Measurements from ENCODE around the gene PRR4. TPM values are rescaled to one million over a fixed set of nuclear protein-coding genes. Genes with fewer than 3 reads are reported as not detected.

Gene PRR4
- total RNA-seq (2022): 6.8 and 8.4 TPM in 2 replicates
- Bru-seq, nascent RNA: percentile 62 among the genes with signal in this experiment
- BruChase-seq, experiment 1, labeled RNA remaining after a 2-hour chase: percentile 80 among the genes with signal in this experiment
- percentile 63 among the genes with signal in this experiment for BruChase-seq, experiment 2, labeled RNA remaining after a 6-hour chase
- long read RNA-seq, partial matches to known transcripts: 1 of 1 reads
- long read RNA-seq, other reads (novel, unspliced or antisense): 0 of 1 reads

GRCh38 chr12:10849425-10849878 is at the start of gene PRR4:
TSS of gene PRR4 (minus strand) at chr12:10849475. CDS start at chr12:10849437, 38 bp downstream.
- intact Hi-C loops (cut with micrococcal nuclease; ENCODE audit: unreplicated experiment): no loop called here
- TF ChIP-seq CTCF (IDR thresholded peaks at IDR 0.05; ENCODE audit: insufficient read depth in 1 of 2, low read depth in 1 of 2, low read length in 1 of 2, severe bottlenecking in 1 of 2, unreplicated experiment in 1 of 2): no peak
- no peak within 1 kb of the TSS for H3K4me3 Mint-ChIP-seq (ENCODE audit: unreplicated experiment)
- BruUV-seq (replicated peaks): no TSS peak
- H3K4me1 Mint-ChIP-seq (ENCODE audit: low read depth, unreplicated experiment): no peaks in the 10 kb centered on the region
- Histone ChIP-seq H3K27me3 (replicated peaks; ENCODE audit: control insufficient read depth, insufficient read depth, low read length) (no peaks in the 10 kb centered on the region), H3K4me1 (0 out of 2 replicates have a peak, but pooled peaks cover 4% of the 10 kb centered on the region), H3K9me3 (no peaks in the 10 kb centered on the region), H3K36me3 (ENCODE audit: control insufficient read depth, insufficient read depth, low read length) (no peaks in the 10 kb centered on the region), H3K4me3 (ENCODE audit: low read depth, low read length) (no peak within 1 kb of the TSS)
- no peaks in the 10 kb centered on the region for H3K27me3 Mint-ChIP-seq (ENCODE audit: insufficient read depth, unreplicated experiment)
- no peaks in the 10 kb centered on the region for H3K36me3 Mint-ChIP-seq (ENCODE audit: insufficient read depth, unreplicated experiment)
- H3K27ac Mint-ChIP-seq (ENCODE audit: unreplicated experiment): no peak within 1 kb of the TSS
- no peak for DNase-seq
- ChIA-PET POLR2A (no interaction called here), CTCF (no interaction called here)
- no peaks in the 10 kb centered on the region for H3K9me3 Mint-ChIP-seq (ENCODE audit: unreplicated experiment)

GRCh38 chr12:10896854-10897253 is 47.6 kb upstream of the PRR4 start:
- Mint-ChIP-seq H3K36me3 (ENCODE audit: insufficient read depth, unreplicated experiment) (peaks cover 8% of the 10 kb centered on the region), H3K9me3 (ENCODE audit: unreplicated experiment) (peaks cover 23% of the 10 kb centered on the region), H3K4me1 (ENCODE audit: low read depth, unreplicated experiment) (peaks cover 30% of the 10 kb centered on the region), H3K4me3 (ENCODE audit: unreplicated experiment) (no peak overlapping the region), H3K27me3 (ENCODE audit: insufficient read depth, unreplicated experiment) (no peaks in the 10 kb centered on the region), H3K27ac (ENCODE audit: unreplicated experiment) (no peak overlapping the region)
- intact Hi-C loops (cut with micrococcal nuclease; ENCODE audit: unreplicated experiment): loop anchor here (10.0 kb wide), 1 partner anchor 278 kb away; the partner anchor contains the start of gene SMIM10L1
- Histone ChIP-seq H3K9me3 (no peaks in the 10 kb centered on the region), H3K4me3 (ENCODE audit: low read depth, low read length) (no peak overlapping the region), H3K36me3 (ENCODE audit: control insufficient read depth, insufficient read depth, low read length) (no peaks in the 10 kb centered on the region), H3K27me3 (replicated peaks; ENCODE audit: control insufficient read depth, insufficient read depth, low read length) (no peaks in the 10 kb centered on the region), H3K4me1 (peaks cover 16% of the 10 kb centered on the region)
- DNase-seq: no peak
- TF ChIP-seq CTCF (IDR thresholded peaks at IDR 0.05; ENCODE audit: insufficient read depth in 1 of 2, low read depth in 1 of 2, low read length in 1 of 2, severe bottlenecking in 1 of 2, unreplicated experiment in 1 of 2): no peak
- no TSS peak for BruUV-seq (replicated peaks)
- ChIA-PET CTCF (no interaction called here), POLR2A (no interaction called here)

- Mint-ChIP-seq H3K4me1 (ENCODE audit: low read depth, unreplicated experiment) (peaks cover 39% of the 10 kb centered on the region), H3K9me3 (ENCODE audit: unreplicated experiment) (peaks cover 8% of the 10 kb centered on the region), H3K36me3 (ENCODE audit: insufficient read depth, unreplicated experiment) (peaks cover 4% of the 10 kb centered on the region), H3K27ac (ENCODE audit: unreplicated experiment) (peak overlapping the region; percentile 52), H3K4me3 (ENCODE audit: unreplicated experiment) (peak overlapping the region; percentile 46), H3K27me3 (ENCODE audit: insufficient read depth, unreplicated experiment) (no peaks in the 10 kb centered on the region)
- Histone ChIP-seq H3K4me1 (peaks cover 33% of the 10 kb centered on the region), H3K9me3 (no peaks in the 10 kb centered on the region), H3K4me3 (ENCODE audit: low read depth, low read length) (no peak overlapping the region), H3K27me3 (replicated peaks; ENCODE audit: control insufficient read depth, insufficient read depth, low read length) (no peaks in the 10 kb centered on the region), H3K36me3 (ENCODE audit: control insufficient read depth, insufficient read depth, low read length) (no peaks in the 10 kb centered on the region)
- DNase-seq: peak; percentile 86 to 89
- no peak for TF ChIP-seq CTCF (IDR thresholded peaks at IDR 0.05; ENCODE audit: insufficient read depth in 1 of 2, low read depth in 1 of 2, low read length in 1 of 2, severe bottlenecking in 1 of 2, unreplicated experiment in 1 of 2)
- BruUV-seq (replicated peaks): no TSS peak
- intact Hi-C loops (cut with micrococcal nuclease; ENCODE audit: unreplicated experiment): loop anchor here (1.0 to 10.0 kb wide), 2 partner anchors 11 to 283 kb away; partner anchors contain the start of gene SMIM10L1
- CTCF ChIA-PET: interaction anchor here (0.8 to 1.5 kb wide), 5 partner anchors 9 to 142 kb away, joined by 3 to 5 read pairs (median 4); no protein-coding TSS in a partner anchor
- POLR2A ChIA-PET: interaction anchor here (1.0 kb wide), 1 partner anchor 279 kb away, joined by 5 read pairs; the partner anchor contains the start of gene SMIM10L1
These were observed 42.7 kb upstream of the PRR4 start for GRCh38 chr12:10891937-10892336.

Measured in Caco-2 (cell line).